Activated naive CD4-positive, alpha-beta T cell treated with anti-CD3 and anti-CD28 coated beads for 36 hours (primary cell): ENCODE results near the gene CFAP68. TPM values are rescaled to one million over a fixed set of nuclear protein-coding genes. Genes with fewer than 3 reads are reported as not detected.
A peak's percentile ranks its signal among the peaks of the same experiment; 100 is the strongest.
"Not testable (repeated sequence)": the region's sequence is repeated elsewhere in the genome, so short reads cannot be mapped to it uniquely, and the experiment has no call there.

Source experiments
- CTCF ChIA-PET: fragments of 350-600 bp; sonication (Branson Sonifier 250); formaldehyde crosslinking; loops from one replicate; lab custom pipeline; 2021; ENCODE audit warnings: antibody characterized with exemption; lab: Charles Lee
- DNase-seq: peaks from one replicate; pipeline ENCODE4 v3.0.0-alpha.2; 2020
- H3K27ac Mint-ChIP-seq: one replicate; pipeline ENCODE4 v1.8.0; 2021; ENCODE audit warnings: mild to moderate bottlenecking, mixed read lengths
- H3K27me3 Mint-ChIP-seq: one replicate; pipeline ENCODE4 v1.8.0; 2021; ENCODE audit warnings: low read depth, mixed read lengths
- H3K36me3 Mint-ChIP-seq: one replicate; pipeline ENCODE4 v1.8.0; 2021; ENCODE audit warnings: low read depth, mixed read lengths
- H3K4me1 Mint-ChIP-seq: one replicate; pipeline ENCODE4 v1.8.0; 2021; ENCODE audit warnings: low read depth, mixed read lengths
- H3K4me3 Mint-ChIP-seq: one replicate; pipeline ENCODE4 v1.8.0; 2021; ENCODE audit warnings: mild to moderate bottlenecking, moderate library complexity, mixed read lengths
- H3K9me3 Mint-ChIP-seq: one replicate; pipeline ENCODE4 v1.8.0; 2021; ENCODE audit warnings: mixed read lengths
- intact Hi-C: fragments of 100-400 bp; cut with micrococcal nuclease; formaldehyde crosslinking; loops from one replicate; pipeline ENCODE4 v1.15.1; 2023
- total RNA-seq, 2 experiments: library from RNA; stranded (reverse); gene quantifications; one replicate each; pipeline ENCODE4 v1.2.3, GENCODE V29; 2021

The CFAP68 gene
- total RNA-seq, 2 experiments from 2014 or later, result 31.5 to 33.2 TPM

GRCh38 chr11:111871693-111872161 lies 7.6 kb upstream of the CFAP68 start:
- DNase-seq, result no peak
- H3K27me3 Mint-ChIP-seq, result no peaks in the 10 kb centered on the region
- peaks cover 21% of the 10 kb centered on the region for H3K4me1 Mint-ChIP-seq
- peak overlapping the region; percentile 89 for H3K4me3 Mint-ChIP-seq
- CTCF ChIA-PET, result interaction anchor here (0.6 to 1.6 kb wide), 9 partner anchors 8 to 575 kb away, joined by 3 to 6 read pairs (median 3); partner anchors contain the start of gene CFAP68
- intact Hi-C loops, result loop anchor here (1.0 to 10.0 kb wide), 8 partner anchors 8 to 1443 kb away; partner anchors contain the start of genes CFAP68, DLAT, FDXACB1 and PTS
- H3K27ac Mint-ChIP-seq, result peak overlapping the region; percentile 68
- peaks cover 19% of the 10 kb centered on the region for H3K36me3 Mint-ChIP-seq
- no peaks in the 10 kb centered on the region for H3K9me3 Mint-ChIP-seq

- DNase-seq, result no peak
- Mint-ChIP-seq H3K4me1 (peaks cover 39% of the 10 kb centered on the region), H3K27ac (peak overlapping the region; percentile 97), H3K27me3 (no peaks in the 10 kb centered on the region), H3K36me3 (peaks cover 13% of the 10 kb centered on the region), H3K4me3 (peak overlapping the region; percentile 98), H3K9me3 (no peaks in the 10 kb centered on the region)
- intact Hi-C loops, result loop anchor here (2.0 to 10.0 kb wide), 2 partner anchors 60 to 1436 kb away; partner anchors contain the start of gene TTC12
- CTCF ChIA-PET, result interaction anchor here (0.6 to 2.8 kb wide), 5 partner anchors 15 to 104 kb away, joined by 3 to 12 read pairs (median 5); no protein-coding TSS in a partner anchor
These were observed 924 bp upstream of the CFAP68 start for GRCh38 chr11:111878385-111878848.

GRCh38 chr11:111879637-111879960 lies 258 bp downstream of the CFAP68 start:
- intact Hi-C loops, result loop anchor here (1.0 to 10.0 kb wide), 14 partner anchors 8 to 1435 kb away; partner anchors contain the start of genes ALG9, BCO2, DLAT and NKAPD1
- Mint-ChIP-seq H3K36me3 (peaks cover 16% of the 10 kb centered on the region), H3K4me3 (peak overlapping the region; percentile 98), H3K9me3 (no peaks in the 10 kb centered on the region), H3K27ac (peak overlapping the region; percentile 97), H3K4me1 (peaks cover 39% of the 10 kb centered on the region), H3K27me3 (no peaks in the 10 kb centered on the region)
- no peak for DNase-seq
- CTCF ChIA-PET, result interaction anchor here (1.1 to 3.2 kb wide), 3 partner anchors 8 to 102 kb away, joined by 3 to 12 read pairs (median 4); partner anchors contain the start of gene ALG9

- no peaks in the 10 kb centered on the region for H3K9me3 Mint-ChIP-seq
- CTCF ChIA-PET, result interaction anchor here (1.0 to 3.2 kb wide), 5 partner anchors 11 to 100 kb away, joined by 3 to 13 read pairs (median 6); partner anchors contain the start of gene ALG9
- intact Hi-C loops, result no loop called here
These were observed 2.9 kb downstream of the CFAP68 start for GRCh38 chr11:111882202-111882601.

GRCh38 chr11:111885053-111885452 lies 5.7 kb downstream of the CFAP68 start:
- H3K4me1 Mint-ChIP-seq, result peaks cover 24% of the 10 kb centered on the region
- DNase-seq, H3K9me3 Mint-ChIP-seq, H3K27me3 Mint-ChIP-seq, H3K4me3 Mint-ChIP-seq, intact Hi-C loops, H3K27ac Mint-ChIP-seq, H3K36me3 Mint-ChIP-seq: not testable (repeated sequence)
- CTCF ChIA-PET, result interaction anchor here (1.3 kb wide), 1 partner anchor 13 kb away, joined by 3 read pairs; no protein-coding TSS in a partner anchor

More at GRCh38 chr11:111882202-111882601, 2.9 kb downstream of the CFAP68 start:
- H3K4me1 Mint-ChIP-seq, result peaks cover 35% of the 10 kb centered on the region
- DNase-seq, result no peak
- peaks cover 12% of the 10 kb centered on the region for H3K36me3 Mint-ChIP-seq
- H3K27ac Mint-ChIP-seq, result no peak overlapping the region
- H3K4me3 Mint-ChIP-seq, result no peak overlapping the region
- H3K27me3 Mint-ChIP-seq, result no peaks in the 10 kb centered on the region

- intact Hi-C loops, result no loop called here
- H3K4me1 Mint-ChIP-seq, result peaks cover 15% of the 10 kb centered on the region
- no peak for DNase-seq
- no peaks in the 10 kb centered on the region for H3K9me3 Mint-ChIP-seq
- H3K27ac Mint-ChIP-seq, result no peak overlapping the region
- CTCF ChIA-PET, result interaction anchor here (1.1 to 1.3 kb wide), 2 partner anchors 14 to 96 kb away, joined by 3 to 4 read pairs; no protein-coding TSS in a partner anchor
- no peaks in the 10 kb centered on the region for H3K27me3 Mint-ChIP-seq
- peaks cover 8% of the 10 kb centered on the region for H3K36me3 Mint-ChIP-seq
- H3K4me3 Mint-ChIP-seq, result no peak overlapping the region
These were observed 6.7 kb downstream of the CFAP68 start for GRCh38 chr11:111886032-111886431.

GRCh38 chr11:111886844-111887243 lies 7.5 kb downstream of the CFAP68 start:
- no peaks in the 10 kb centered on the region for H3K9me3 Mint-ChIP-seq
- H3K27me3 Mint-ChIP-seq, result no peaks in the 10 kb centered on the region
- no peak for DNase-seq
- peaks cover 8% of the 10 kb centered on the region for H3K4me1 Mint-ChIP-seq
- peaks cover 8% of the 10 kb centered on the region for H3K36me3 Mint-ChIP-seq
- CTCF ChIA-PET, result interaction anchor here (1.0 to 1.1 kb wide), 2 partner anchors 16 to 95 kb away, joined by 4 read pairs; no protein-coding TSS in a partner anchor
- no peak overlapping the region for H3K4me3 Mint-ChIP-seq
- intact Hi-C loops, result no loop called here
- no peak overlapping the region for H3K27ac Mint-ChIP-seq

GRCh38 chr11:111905411-111905810 lies 26.1 kb downstream of the CFAP68 start:
- Mint-ChIP-seq H3K4me1 (no peaks in the 10 kb centered on the region), H3K27ac (no peak overlapping the region), H3K4me3 (no peak overlapping the region), H3K36me3 (no peaks in the 10 kb centered on the region), H3K9me3 (no peaks in the 10 kb centered on the region), H3K27me3 (peaks cover 6% of the 10 kb centered on the region)
- CTCF ChIA-PET, result no interaction called here
- DNase-seq, result no peak
- intact Hi-C loops, result no loop called here

GRCh38 chr11:111906680-111907079 lies 27.3 kb downstream of the CFAP68 start:
- no peak for DNase-seq
- intact Hi-C loops, result no loop called here
- Mint-ChIP-seq H3K4me3 (no peak overlapping the region), H3K36me3 (no peaks in the 10 kb centered on the region), H3K9me3 (no peaks in the 10 kb centered on the region), H3K27me3 (peaks cover 12% of the 10 kb centered on the region), H3K27ac (no peak overlapping the region), H3K4me1 (no peaks in the 10 kb centered on the region)
- CTCF ChIA-PET, result no interaction called here

- DNase-seq, result no peak
- no peaks in the 10 kb centered on the region for H3K36me3 Mint-ChIP-seq
- no peak overlapping the region for H3K27ac Mint-ChIP-seq
- H3K9me3 Mint-ChIP-seq, result no peaks in the 10 kb centered on the region
- peaks cover 23% of the 10 kb centered on the region for H3K27me3 Mint-ChIP-seq
- no peak overlapping the region for H3K4me3 Mint-ChIP-seq
- CTCF ChIA-PET, result no interaction called here
- intact Hi-C loops, result no loop called here
- H3K4me1 Mint-ChIP-seq, result no peaks in the 10 kb centered on the region
These were observed 29.4 kb downstream of the CFAP68 start for GRCh38 chr11:111908639-111909305.

- CTCF ChIA-PET, result interaction anchor here (1.3 kb wide), 1 partner anchor 22 kb away, joined by 4 read pairs; no protein-coding TSS in a partner anchor
- intact Hi-C loops, result no loop called here
These were observed 30.0 kb downstream of the CFAP68 start for GRCh38 chr11:111909378-111909777.

More at GRCh38 chr11:111909378-111909777, 30.0 kb downstream of the CFAP68 start:
- Mint-ChIP-seq H3K4me3 (no peak overlapping the region), H3K4me1 (no peaks in the 10 kb centered on the region), H3K9me3 (no peaks in the 10 kb centered on the region), H3K27me3 (peaks cover 29% of the 10 kb centered on the region), H3K36me3 (no peaks in the 10 kb centered on the region), H3K27ac (no peak overlapping the region)
- no peak for DNase-seq
